Loucy (cell line): Measurements from ENCODE around the gene TMEM267.

ENCODE experiments used
- CTCF ChIP-seq: fragments of 200-600 bp; sonication (generic); conservative IDR thresholded peaks from 2 replicates; pipeline ENCODE4 v1.5.1; 2014; ENCODE audit warnings: mild to moderate bottlenecking, antibody characterized with exemption, low read length
- EZH2phosphoT487 ChIP-seq: fragments of 200-600 bp; IDR thresholded peaks from 2 replicates; pipeline ENCODE4 v1.6.1; 2018; ENCODE audit warnings: antibody characterized with exemption, mild to moderate bottlenecking, moderate library complexity, borderline replicate concordance

- no peak for TF ChIP-seq CTCF
- no peak for TF ChIP-seq EZH2phosphoT487
These were observed 971 bp downstream of the TMEM267 start for GRCh38 chr5:43482490-43483297.
